Body of pancreas (tissue), 4 donors: Measurements from ENCODE around the gene MSANTD3. TPM values are rescaled to one million over a fixed set of nuclear protein-coding genes. Genes with fewer than 3 reads are reported as not detected.
"Not testable (repeated sequence)": the region's sequence is repeated elsewhere in the genome, so short reads cannot be mapped to it uniquely, and the experiment has no call there.

ENCODE experiments used
- ATAC-seq: fragments of 150-250 bp; one replicate; pipeline ENCODE4 v1.9.1; 2016
- DNase-seq, 4 donors: peaks; one replicate each; pipeline ENCODE4 v3.0.0-alpha.2; 2019
- H3K27ac ChIP-seq, 4 donors: fragments of 200-600 bp; sonication (generic); 1 replicate in 3 of 4; 2 replicates in 1 of 4; pipeline versions ENCODE4 v1.5.1 to v1.6.1; 2016 to 2019; ENCODE audit warnings: mild to moderate bottlenecking in 1 of 4, mixed read lengths in 1 of 4, moderate library complexity in 1 of 4
- H3K27me3 ChIP-seq, 2 donors: fragments of 200-600 bp; sonication (generic); one replicate each; pipeline ENCODE4 v1.6.0; 2016; ENCODE audit warnings: mild to moderate bottlenecking in 1 of 2
- H3K36me3 ChIP-seq, 2 donors: fragments of 200-600 bp; sonication (generic); replicated peaks in 1 of 2; 2 replicates each; pipeline ENCODE4 v1.5.1; 2016; ENCODE audit warnings: low read depth in 2 of 2; ENCODE audit not compliant: insufficient read depth in 1 of 2
- H3K4me1 ChIP-seq: fragments of 200-600 bp; sonication (generic); one replicate; pipeline ENCODE4 v1.6.0; 2016
- H3K4me3 ChIP-seq, 2 donors: fragments of 200-600 bp; sonication (generic); 1 replicate in 1 of 2; 2 replicates in 1 of 2; pipeline ENCODE4 v1.5.1; 2016 to 2019
- H3K9me3 ChIP-seq, 3 donors: fragments of 200-600 bp; sonication (generic); 1 replicate in 2 of 3; 2 replicates in 1 of 3; pipeline ENCODE4 v1.5.1; 2016
- CTCF ChIP-seq, 7 experiments: fragments of 450-650 bp in 4 of 7; fragments of 200-600 bp in 3 of 7; sonication (generic) in 3 of 7; IDR thresholded peaks; one replicate each; pipeline ENCODE4 v1.5.1; 2016 to 2019; ENCODE audit warnings: antibody characterized with exemption in 7 of 7
- POLR2A ChIP-seq, 3 donors: fragments of 450-650 bp; IDR thresholded peaks; one replicate each; pipeline ENCODE4 v1.6.1; 2016; ENCODE audit warnings: antibody characterized with exemption in 3 of 3, mild to moderate bottlenecking in 2 of 3
- WGBS, 2 donors: methylation state at CpG; one replicate each; pipeline ENCODE4 v1.1.5; 2017; 5-methylcytosine and 5-hydroxymethylcytosine counted together
- intact Hi-C: fragments of 100-400 bp; cut with DNase I; formaldehyde crosslinking; loops from one replicate; pipeline ENCODE4 v1.15.1; 2023
- total RNA-seq, 2 donors: library from RNA; depleted of rRNA; stranded (reverse); fragments of >200 nt; gene quantifications; one replicate each; pipeline ENCODE4 v1.1.0, GENCODE V29; 2016

MSANTD3 gene
- total RNA-seq, result 10 to 100 TPM in 1 of 2 donors, 1 to 10 TPM in 1; 8.8 to 21.8 TPM

GRCh38 chr9:100426530-100427365 is at the start of gene MSANTD3:
TSS of gene MSANTD3 (plus strand) at chr9:100427143. CDS start at chr9:100441939, 14,796 bp downstream.
- WGBS, 2 donors, result 0 to 2% methylated on average over 22 to 27 of the region's 80 CpGs
- peaks cover 25% of the 10 kb centered on the region for H3K4me1 ChIP-seq
- H3K4me3 ChIP-seq, result peak within 1 kb of the TSS; percentile 71 to 87
- peak within 1 kb of the TSS; percentile 82 to 90 (median 86) for H3K27ac ChIP-seq
- no peaks in the 10 kb centered on the region for H3K9me3 ChIP-seq
- ATAC-seq (peak; percentile 88), DNase-seq (peak; percentile 70 to 84 (median 71))
- intact Hi-C loops, result no loop called here
- no peaks in the 10 kb centered on the region for H3K36me3 ChIP-seq
- H3K27me3 ChIP-seq, result no peaks in the 10 kb centered on the region
- peak in 2 of 3 donors; percentile 49 to 64 for TF ChIP-seq POLR2A (IDR thresholded peaks at IDR 0.05)
- peak in 5 of 7 experiments; percentile 9 to 62 (median 37) for TF ChIP-seq CTCF (IDR thresholded peaks at IDR 0.05)

GRCh38 chr9:100379862-100380261 is 47.1 kb upstream of the MSANTD3 start:
- H3K4me3 ChIP-seq, result no peak overlapping the region
- no peaks in the 10 kb centered on the region for H3K27me3 ChIP-seq
- ATAC-seq (no peak), DNase-seq (no peak)
- 82 to 90% methylated on average over 4 of the region's 4 CpGs for WGBS, 2 donors
- H3K36me3 ChIP-seq, result no peaks in the 10 kb centered on the region
- H3K4me1 ChIP-seq, result no peaks in the 10 kb centered on the region
- no peak overlapping the region for H3K27ac ChIP-seq
- intact Hi-C loops, result no loop called here
- H3K9me3 ChIP-seq, result peaks cover 0 to 10% (median 0%) of the 10 kb centered on the region in 3 donors
- no peak for TF ChIP-seq POLR2A (IDR thresholded peaks at IDR 0.05)
- TF ChIP-seq CTCF (IDR thresholded peaks at IDR 0.05), result no peak

- H3K4me1 ChIP-seq, H3K27me3 ChIP-seq, H3K9me3 ChIP-seq, H3K27ac ChIP-seq, DNase-seq, ATAC-seq, H3K36me3 ChIP-seq, H3K4me3 ChIP-seq, intact Hi-C loops: not testable (repeated sequence)
- 92 to 100% methylated on average over 11 to 21 of the region's 21 CpGs for WGBS, 2 donors
Measured at GRCh38 chr9:100392989-100393388, 34.0 kb upstream of the MSANTD3 start.

- no peak overlapping the region for H3K4me3 ChIP-seq
- TF ChIP-seq POLR2A (IDR thresholded peaks at IDR 0.05) (no peak), CTCF (IDR thresholded peaks at IDR 0.05) (no peak)
- no peaks in the 10 kb centered on the region for H3K36me3 ChIP-seq
- DNase-seq (no peak), ATAC-seq (no peak)
- intact Hi-C loops, result no loop called here
- no peak overlapping the region for H3K27ac ChIP-seq
- H3K4me1 ChIP-seq, result no peaks in the 10 kb centered on the region
- H3K9me3 ChIP-seq, result no peaks in the 10 kb centered on the region
- H3K27me3 ChIP-seq, result no peaks in the 10 kb centered on the region
Measured at GRCh38 chr9:100394032-100394695, 32.8 kb upstream of the MSANTD3 start.

- Histone ChIP-seq H3K4me1 (no peaks in the 10 kb centered on the region), H3K27me3 (no peaks in the 10 kb centered on the region), H3K9me3 (no peaks in the 10 kb centered on the region), H3K27ac (no peak overlapping the region), H3K36me3 (no peaks in the 10 kb centered on the region), H3K4me3 (no peak overlapping the region)
- TF ChIP-seq CTCF (IDR thresholded peaks at IDR 0.05) (no peak), POLR2A (IDR thresholded peaks at IDR 0.05) (no peak)
- 79 to 89% methylated on average over 2 of the region's 2 CpGs for WGBS, 2 donors
- ATAC-seq (no peak), DNase-seq (no peak)
- intact Hi-C loops, result no loop called here
Measured at GRCh38 chr9:100394816-100395215, 32.1 kb upstream of the MSANTD3 start.
